ENCODE data around the gene CC2D2A.

- TF ChIP-seq EZH2phosphoT487 (conservative IDR thresholded peaks at IDR 0.05; ENCODE audit: low read length) (no peak), CTCF (IDR thresholded peaks at IDR 0.05; ENCODE audit: insufficient read depth, low read length, poor library complexity, severe bottlenecking) (no peak)
Measured at GRCh38 chr4:15479089-15479912, 9.6 kb downstream of the CC2D2A start.
